Skeletal muscle tissue (tissue), 4 donors: ENCODE measurements around the gene CSN2. TPM values are rescaled to one million over a fixed set of nuclear protein-coding genes. Genes with fewer than 3 reads are reported as not detected.

ENCODE experiments used
- H3K27ac ChIP-seq: one replicate; pipeline ENCODE4 v1.7.0; 2013; ENCODE audit warnings: mild to moderate bottlenecking, low read depth, low read length, inconsistent platforms
- H3K27me3 ChIP-seq, 3 donors: one replicate each; pipeline ENCODE4 v1.7.0; 2013; ENCODE audit warnings: low read length in 3 of 3; ENCODE audit not compliant: control insufficient read depth in 3 of 3, insufficient read depth in 3 of 3
- H3K36me3 ChIP-seq, 3 donors: one replicate each; pipeline ENCODE4 v1.7.0; 2013; ENCODE audit warnings: low read length in 3 of 3; ENCODE audit not compliant: control insufficient read depth in 3 of 3, insufficient read depth in 3 of 3
- H3K4me1 ChIP-seq, 3 donors: one replicate each; pipeline ENCODE4 v1.7.0; 2013; ENCODE audit warnings: low read length in 3 of 3, mild to moderate bottlenecking in 3 of 3; ENCODE audit not compliant: control insufficient read depth in 3 of 3, insufficient read depth in 3 of 3
- H3K4me3 ChIP-seq, 3 donors: one replicate each; pipeline ENCODE4 v1.7.0; 2013; ENCODE audit warnings: low read length in 3 of 3
- H3K9ac ChIP-seq, 3 donors: one replicate each; pipeline ENCODE4 v1.7.0; 2013; ENCODE audit warnings: low read length in 3 of 3, mild to moderate bottlenecking in 3 of 3, moderate library complexity in 2 of 3, low read depth in 1 of 3
- H3K9me3 ChIP-seq, 3 donors: one replicate each; pipeline ENCODE4 v1.7.0; 2013; ENCODE audit warnings: low read length in 3 of 3; ENCODE audit not compliant: control insufficient read depth in 3 of 3
- total RNA-seq: library from RNA; depleted of rRNA; stranded (reverse); fragments of >200 nt; gene quantifications from one replicate; pipeline ENCODE4 v1.2.3, GENCODE V29; 2014
- donor health status: Osteomylitis.

Gene CSN2
- total RNA-seq, 1 donor from 2014 or later = not detected

- H3K4me1 ChIP-seq = no peaks in the 10 kb centered on the region
- no peaks in the 10 kb centered on the region for H3K27me3 ChIP-seq
- no peak overlapping the region for H3K9ac ChIP-seq
- no peaks in the 10 kb centered on the region for H3K9me3 ChIP-seq
- H3K27ac ChIP-seq = no peak overlapping the region
- H3K36me3 ChIP-seq = no peaks in the 10 kb centered on the region
- H3K4me3 ChIP-seq = no peak overlapping the region
These were observed 55.3 kb downstream of the CSN2 start for GRCh38 chr4:69910016-69910782.

GRCh38 chr4:69909195-69909594 lies 56.3 kb downstream of the CSN2 start:
- no peak overlapping the region for H3K4me3 ChIP-seq
- H3K9ac ChIP-seq = no peak overlapping the region
- H3K9me3 ChIP-seq = no peaks in the 10 kb centered on the region
- no peaks in the 10 kb centered on the region for H3K4me1 ChIP-seq
- H3K36me3 ChIP-seq = no peaks in the 10 kb centered on the region
- no peaks in the 10 kb centered on the region for H3K27me3 ChIP-seq
- no peak overlapping the region for H3K27ac ChIP-seq

GRCh38 chr4:69907151-69907550 lies 58.4 kb downstream of the CSN2 start:
- H3K4me3 ChIP-seq = no peak overlapping the region
- H3K4me1 ChIP-seq = no peaks in the 10 kb centered on the region
- H3K36me3 ChIP-seq = no peaks in the 10 kb centered on the region
- no peaks in the 10 kb centered on the region for H3K27me3 ChIP-seq
- no peaks in the 10 kb centered on the region for H3K9me3 ChIP-seq
- no peak overlapping the region for H3K27ac ChIP-seq
- H3K9ac ChIP-seq = no peak overlapping the region

Other genes starting within 250 kb of the CSN2 start
- 0.52 TPM for gene SULT1B1, start 205.1 kb downstream of the CSN2 start, total RNA-seq
- 29.7 TPM for gene SULT1E1, start 105.6 kb downstream of the CSN2 start, total RNA-seq
- gene CSN1S1, start 34.7 kb downstream of the CSN2 start, total RNA-seq = not detected
- gene STATH, start 30.2 kb upstream of the CSN2 start, total RNA-seq = not detected
- not detected for gene HTN3, start 62.7 kb upstream of the CSN2 start, total RNA-seq
- gene HTN1, start 84.7 kb upstream of the CSN2 start, total RNA-seq = not detected
- not detected for gene PRR27, start 188.5 kb upstream of the CSN2 start, total RNA-seq
- gene ODAM, start 230.0 kb upstream of the CSN2 start, total RNA-seq = not detected